Adrenal gland (tissue), 12 donors: ENCODE measurements around the gene PSTPIP1. TPM values are rescaled to one million over a fixed set of nuclear protein-coding genes. Genes with fewer than 3 reads are reported as not detected.

Experiments
- DNase-seq, 7 donors: peaks; one replicate each; pipeline ENCODE4 v3.0.0-alpha.2; 2019 to 2020
- H3K27ac ChIP-seq, 5 donors: fragments of 200-600 bp; sonication (generic) in 4 of 5; 1 replicate in 3 of 5; 2 replicates in 2 of 5; pipeline versions ENCODE4 v1.5.1 to v1.8.0; 2016 to 2020; ENCODE audit warnings: mild to moderate bottlenecking in 1 of 5
- H3K27me3 ChIP-seq: fragments of 200-600 bp; 2 replicates; pipeline ENCODE4 v1.8.0; 2021
- H3K36me3 ChIP-seq, 2 donors: fragments of 200-600 bp; replicated peaks in 1 of 2; 1 replicate in 1 of 2; 2 replicates in 1 of 2; pipeline versions ENCODE4 v1.5.1 to v1.8.0; 2018 to 2022
- H3K4me1 ChIP-seq, 2 donors: fragments of 200-600 bp; replicated peaks in 1 of 2; 1 replicate in 1 of 2; 2 replicates in 1 of 2; pipeline versions ENCODE4 v1.5.1 to v1.8.0; 2018 to 2021
- H3K4me3 ChIP-seq, 4 donors: fragments of 200-600 bp; sonication (generic) in 3 of 4; one replicate each; pipeline ENCODE4 v1.5.1; 2016 to 2018
- H3K9me3 ChIP-seq, 3 donors: fragments of 200-600 bp; sonication (generic) in 1 of 3; replicated peaks in 1 of 3; 1 replicate in 2 of 3; 2 replicates in 1 of 3; pipeline versions ENCODE4 v1.5.1 to v1.8.0; 2016 to 2021
- CTCF ChIP-seq, 6 experiments: fragments of 450-650 bp in 4 of 6; fragments of 200-600 bp in 2 of 6; sonication (generic) in 1 of 6; IDR thresholded peaks; 1 replicate in 5 of 6; 2 replicates in 1 of 6; pipeline versions ENCODE4 v1.5.1 to v1.8.0; 2016 to 2021; ENCODE audit warnings: antibody characterized with exemption in 6 of 6, mild to moderate bottlenecking in 2 of 6, moderate library complexity in 1 of 6
- POLR2A ChIP-seq, 2 donors: fragments of 450-650 bp; IDR thresholded peaks; one replicate each; pipeline ENCODE4 v1.6.1; 2017; ENCODE audit warnings: antibody characterized with exemption in 2 of 2, mild to moderate bottlenecking in 2 of 2, moderate library complexity in 1 of 2
- WGBS, 4 donors: extraction: QIAGEN DNeasy Blood & Tissue Kit in 2 of 4; methylation state at CpG; one replicate each; pipeline versions ENCODE4 v1.1.5 to v1.1.7; 2013 to 2017; 5-methylcytosine and 5-hydroxymethylcytosine counted together
- intact Hi-C, 2 donors: fragments of 100-400 bp; cut with DNase I; formaldehyde crosslinking; loops; one replicate each; pipeline versions ENCODE4 v1.14.1 to v1.15.0; 2022 to 2023
- polyA plus RNA-seq, 3 donors: library from polyadenylated mRNA; stranded (reverse); fragments of 200-250 nt in 2 of 3; fragments of 350-450 nt in 1 of 3; fragmentation: Illumina TruSeq in 1 of 3; extraction: RNeasy Lipid Tissue Mini Kit (QIAGEN cat#74804) in 1 of 3; gene quantifications; one replicate each; pipeline ENCODE4 v1.2.3, GENCODE V29; 2013 to 2014
- total RNA-seq, 9 donors: library from RNA; depleted of rRNA in 4 of 9; stranded (reverse); fragments of >200 nt in 4 of 9; fragments of 120-200 nt in 1 of 9; fragmentation: NEBNext Ultra II Directional in 1 of 9; extraction: Animal tissue kit (Norgen Biotek cat#: 25700) in 1 of 9; gene quantifications; one replicate each; pipeline versions ENCODE4 v1.1.0 to v1.2.4, GENCODE V29; 2013 to 2023
- donor health status: healthy with polysubstance abuse.
- donor health status: Bipolar disorder and iron deficiency.
- donor health status: DM: yes; HTN: yes; CAD: no.
- donor health status: DM: no; HTN: no; CAD: no.
- donor health status: DM: no; HTN: no; CAD: no.
- donor health status: DM: yes; HTN: yes; CAD: no.

The PSTPIP1 gene
- total and polyA plus RNA-seq, 12 donors, result 1.4 to 31.5 (median 11.5) TPM

- peaks cover 0 to 27% of the 10 kb centered on the region in 2 donors for H3K36me3 ChIP-seq
Measured at GRCh38 chr15:77046704-77047412, 51.9 kb downstream of the PSTPIP1 start.

GRCh38 chr15:77048135-77048876, 53.4 kb downstream of the PSTPIP1 start:
- no peak overlapping the region for H3K27ac ChIP-seq
- H3K9me3 ChIP-seq, result no peaks in the 10 kb centered on the region
- H3K4me3 ChIP-seq, result no peak overlapping the region
- 92 to 100% (median 93%) methylated on average over 1 of the region's 1 CpG for WGBS, 4 donors
- H3K27me3 ChIP-seq, result no peaks in the 10 kb centered on the region
- TF ChIP-seq POLR2A (IDR thresholded peaks at IDR 0.05) (no peak), CTCF (IDR thresholded peaks at IDR 0.05) (no peak)
- intact Hi-C loops, result no loop called here
- no peak for DNase-seq
- peaks cover 0 to 27% of the 10 kb centered on the region in 2 donors for H3K36me3 ChIP-seq
- no peaks in the 10 kb centered on the region for H3K4me1 ChIP-seq

More at GRCh38 chr15:77046704-77047412, 51.9 kb downstream of the PSTPIP1 start:
- WGBS, 4 donors, result 95 to 98% (median 96%) methylated on average over 7 of the region's 7 CpGs
- Histone ChIP-seq H3K27ac (no peak overlapping the region), H3K9me3 (no peaks in the 10 kb centered on the region), H3K4me1 (no peaks in the 10 kb centered on the region), H3K27me3 (no peaks in the 10 kb centered on the region), H3K4me3 (no peak overlapping the region)
- intact Hi-C loops, result no loop called here
- TF ChIP-seq CTCF (IDR thresholded peaks at IDR 0.05) (no peak), POLR2A (IDR thresholded peaks at IDR 0.05) (no peak)
- no peak for DNase-seq

- TF ChIP-seq CTCF (IDR thresholded peaks at IDR 0.05) (no peak), POLR2A (IDR thresholded peaks at IDR 0.05) (no peak)
- WGBS, 4 donors, result 71 to 82% (median 77%) methylated on average over 2 of the region's 2 CpGs
- Histone ChIP-seq H3K4me3 (no peak overlapping the region), H3K36me3 (peaks cover 0 to 7% of the 10 kb centered on the region in 2 donors), H3K27ac (no peak overlapping the region), H3K9me3 (no peaks in the 10 kb centered on the region), H3K4me1 (no peaks in the 10 kb centered on the region), H3K27me3 (no peaks in the 10 kb centered on the region)
- intact Hi-C loops, result no loop called here
- DNase-seq, result no peak
Measured at GRCh38 chr15:77052556-77052955, 57.6 kb downstream of the PSTPIP1 start.

- 93 to 96% (median 96%) methylated on average over 2 of the region's 2 CpGs for WGBS, 4 donors
- H3K27ac ChIP-seq, result no peak overlapping the region
- H3K9me3 ChIP-seq, result no peaks in the 10 kb centered on the region
- intact Hi-C loops, result no loop called here
- H3K4me1 ChIP-seq, result no peaks in the 10 kb centered on the region
- no peaks in the 10 kb centered on the region for H3K27me3 ChIP-seq
- TF ChIP-seq POLR2A (IDR thresholded peaks at IDR 0.05) (no peak), CTCF (IDR thresholded peaks at IDR 0.05) (no peak)
- DNase-seq, result no peak
- no peak overlapping the region for H3K4me3 ChIP-seq
- peaks cover 0 to 7% of the 10 kb centered on the region in 2 donors for H3K36me3 ChIP-seq
Measured at GRCh38 chr15:77053709-77054108, 58.8 kb downstream of the PSTPIP1 start.
